ENCODE measurements around the gene ERI3.
"Not testable (repeated sequence)": the region's sequence is repeated elsewhere in the genome, so short reads cannot be mapped to it uniquely, and the experiment has no call there.

The ERI3 gene

DNA sequence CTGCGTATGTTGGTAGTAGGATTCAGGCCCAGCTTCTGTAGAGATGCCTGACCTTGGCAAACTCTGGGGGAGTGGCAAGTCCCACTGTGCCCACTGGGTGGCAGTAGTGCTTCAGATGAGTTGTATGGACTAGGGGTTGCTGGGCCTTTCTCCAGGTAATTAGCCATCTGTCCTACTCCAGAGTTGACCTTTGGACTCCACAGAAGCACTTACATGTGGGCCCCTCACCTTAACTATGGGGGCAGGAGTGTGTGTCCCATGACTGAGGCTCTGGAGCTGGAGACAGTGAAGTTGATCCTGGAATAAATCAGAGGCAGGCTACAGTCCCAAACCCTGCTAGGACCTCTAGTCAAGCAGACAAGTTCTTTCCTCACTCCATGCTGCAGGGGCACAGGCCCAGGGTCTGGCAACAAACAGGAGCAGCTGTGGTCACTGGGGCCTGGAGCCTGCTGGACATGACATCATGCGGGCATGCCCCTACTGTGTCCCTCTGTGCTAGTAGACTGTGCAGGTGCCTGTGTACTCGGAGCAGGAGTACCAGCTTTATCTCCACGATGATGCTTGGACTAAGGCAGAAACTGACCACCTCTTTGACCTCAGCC lies 137.1 kb downstream of the ERI3 start:
- DNase-seq (ENCODE audit: low read depth in 3 of 3, low spot score in 1 of 3) = peak in 2 of 3 donors; percentile 39 to 72

DNA sequence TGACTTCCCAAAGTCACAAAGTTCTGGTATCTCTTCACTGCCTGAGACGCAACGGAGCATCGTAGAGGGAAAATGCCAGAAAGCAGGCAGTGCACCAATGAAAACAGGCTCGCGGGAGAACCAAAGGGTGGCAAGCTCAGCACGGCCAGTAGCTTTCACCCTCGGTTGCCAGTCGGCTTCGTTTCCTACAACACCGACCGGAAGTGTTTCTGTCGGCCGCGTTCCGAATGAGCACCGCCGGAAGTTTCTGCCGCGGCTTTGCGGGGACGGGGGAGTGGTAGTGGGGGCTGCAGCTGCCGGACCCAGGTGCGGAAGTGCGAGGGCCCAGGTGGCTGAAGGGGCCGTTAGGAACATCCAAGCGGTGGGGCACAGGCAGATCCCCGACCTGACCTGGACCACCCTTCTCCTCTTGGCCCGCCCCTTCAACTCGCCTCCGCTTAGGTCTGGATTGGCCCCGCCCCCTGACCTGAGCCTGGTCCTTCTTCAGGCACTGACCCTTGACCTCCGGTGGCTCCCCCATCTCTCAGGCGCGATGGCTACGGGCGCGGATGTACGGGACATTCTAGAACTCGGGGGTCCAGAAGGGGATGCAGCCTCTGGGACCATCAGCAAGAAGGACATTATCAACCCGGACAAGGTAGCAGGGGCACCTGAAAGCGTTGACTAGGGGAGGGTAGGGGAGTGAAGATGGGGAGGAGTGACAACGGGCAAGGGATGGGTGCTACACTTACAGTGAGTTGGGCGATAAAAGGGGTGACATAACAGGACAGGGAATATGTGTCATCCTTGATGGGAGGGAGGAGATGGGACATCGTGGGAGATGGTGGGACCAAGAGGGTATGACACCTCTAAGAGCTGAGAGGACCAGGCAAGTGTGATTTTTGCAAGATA lies 141.6 kb downstream of the ERI3 start, which contains the start of gene DMAP1:
TSS of gene DMAP1 (plus strand) at position 250 of the 891 bp plus-strand sequence. CDS start at position 533, 283 bp downstream.
- peak; percentile 61 to 81 (median 79) for DNase-seq (ENCODE audit: low read depth in 3 of 3, low spot score in 1 of 3)

DNA sequence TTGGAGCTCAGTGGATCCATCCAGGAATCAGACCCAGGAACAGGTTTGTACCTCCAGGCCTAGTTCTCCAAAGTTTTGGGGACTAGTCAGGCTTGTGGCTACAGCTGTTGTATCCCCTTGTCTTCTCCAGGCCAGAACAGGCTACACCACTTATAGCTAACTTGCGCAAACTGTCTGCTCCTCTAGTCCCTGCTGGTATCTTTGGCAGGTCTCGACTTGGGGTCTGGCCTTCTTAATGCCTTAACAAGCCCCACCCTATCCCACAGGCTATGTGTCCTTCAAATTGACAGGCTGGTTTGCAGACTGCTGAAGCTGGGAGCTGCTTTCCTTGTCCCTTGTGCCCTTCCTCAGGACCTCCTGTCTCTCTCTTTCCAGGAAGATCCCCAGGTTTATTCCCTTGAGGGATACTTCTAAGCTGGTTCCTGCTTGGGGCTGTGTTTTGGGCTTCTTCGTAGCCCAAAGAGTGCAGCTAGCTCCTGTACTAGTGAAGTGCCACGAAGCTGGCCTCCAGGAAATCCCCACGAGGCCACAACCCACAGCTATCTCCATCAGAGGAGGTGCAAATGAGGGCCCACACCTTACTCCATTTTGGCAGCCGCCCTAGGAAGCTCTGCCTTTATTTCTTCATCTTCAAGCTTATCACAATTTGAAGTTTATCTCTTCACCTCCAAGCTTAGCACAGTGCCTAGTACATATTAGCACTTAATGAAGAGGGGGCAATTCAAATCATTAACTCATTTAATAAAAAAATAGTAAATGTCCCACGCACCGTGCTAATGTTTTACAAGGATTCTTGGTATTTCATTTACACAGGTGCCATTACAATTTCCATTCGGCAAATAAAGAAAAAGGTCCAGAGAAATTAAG lies 142.5 kb downstream of the ERI3 start:
- DNase-seq (ENCODE audit: low read depth in 3 of 3, low spot score in 1 of 3) = no peak

DNA sequence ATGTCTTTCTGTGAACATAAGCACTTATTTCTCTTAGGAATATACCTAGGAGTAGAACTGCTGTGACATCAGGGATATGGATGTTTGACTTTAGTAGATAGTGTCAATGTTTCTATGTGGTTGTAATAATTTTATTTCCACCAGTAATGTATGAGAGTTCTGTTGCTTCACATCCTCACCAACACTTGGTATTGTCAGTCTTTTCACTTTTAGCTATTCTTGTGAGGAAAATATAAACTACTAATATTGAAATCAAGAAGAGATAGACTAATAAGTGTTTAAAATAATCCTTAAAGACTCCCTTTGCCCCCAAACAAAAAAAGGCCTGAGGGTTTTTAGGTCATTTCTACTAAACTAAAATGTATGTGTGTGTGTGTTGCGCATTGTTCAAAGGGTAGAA lies 144.5 kb downstream of the ERI3 start:
- no peak for DNase-seq (ENCODE audit: low read depth in 3 of 3, low spot score in 1 of 3)

DNA sequence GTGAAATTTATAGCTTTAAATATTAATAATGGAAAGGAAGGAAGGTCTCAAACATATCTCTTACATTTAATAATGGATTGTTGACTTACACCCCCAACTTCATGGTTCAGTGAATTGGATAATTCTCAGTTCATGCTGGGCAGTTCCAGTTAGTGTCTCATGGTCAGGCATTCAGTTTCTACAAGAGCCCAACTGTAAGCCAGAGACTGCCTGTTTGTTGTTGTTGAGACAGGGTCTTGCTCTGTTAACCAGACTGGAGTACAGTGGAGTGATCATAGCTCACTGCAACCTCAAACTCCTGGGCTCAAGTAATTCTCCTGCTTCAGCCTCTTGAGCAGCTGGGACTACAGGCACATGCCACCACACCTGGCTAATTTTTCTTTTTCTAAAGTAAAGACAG lies 146.8 kb downstream of the ERI3 start:
- no peak for DNase-seq (ENCODE audit: low read depth in 3 of 3, low spot score in 1 of 3)

DNA sequence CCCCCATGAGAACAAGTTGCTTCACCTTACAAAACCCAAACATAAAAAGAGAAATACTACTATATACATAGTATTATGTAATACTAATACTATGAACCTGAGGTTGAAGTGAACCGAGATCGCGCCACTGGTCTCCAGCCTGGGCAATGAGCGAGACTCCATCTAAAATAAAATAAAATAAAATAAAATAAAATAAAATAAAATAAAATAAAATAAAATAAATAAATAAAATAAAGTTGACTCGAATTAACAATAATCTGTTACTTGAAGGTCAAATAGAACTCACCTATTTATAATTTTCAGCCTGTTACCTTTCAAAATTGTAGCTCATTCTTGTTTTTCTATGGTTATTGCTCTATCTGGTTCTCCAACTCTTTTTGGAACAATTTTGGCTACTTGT lies 148.5 kb downstream of the ERI3 start:
- not testable (repeated sequence) for DNase-seq (ENCODE audit: low read depth in 3 of 3, low spot score in 1 of 3)

DNA sequence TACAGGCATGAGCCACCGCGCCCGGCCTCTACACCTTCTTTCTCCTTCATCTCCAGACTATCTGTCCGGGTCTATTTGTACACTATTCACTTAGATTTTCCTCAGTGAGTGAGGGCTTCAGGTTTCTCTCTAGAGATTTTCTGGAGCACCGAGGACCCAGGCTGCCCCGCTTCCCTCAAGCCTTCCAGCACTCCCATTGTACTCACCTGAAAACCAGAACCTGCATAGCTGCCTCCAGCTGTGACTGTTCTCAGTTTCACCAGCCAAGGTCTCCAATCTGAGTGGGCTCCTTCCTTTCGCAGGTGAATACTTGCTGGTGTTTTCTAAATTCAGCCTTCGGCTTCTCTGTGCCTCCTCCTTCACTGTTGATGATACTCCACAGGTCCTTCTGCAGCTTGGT lies 154.7 kb downstream of the ERI3 start:
- no peak for DNase-seq (ENCODE audit: low read depth in 3 of 3, low spot score in 1 of 3)

DNA sequence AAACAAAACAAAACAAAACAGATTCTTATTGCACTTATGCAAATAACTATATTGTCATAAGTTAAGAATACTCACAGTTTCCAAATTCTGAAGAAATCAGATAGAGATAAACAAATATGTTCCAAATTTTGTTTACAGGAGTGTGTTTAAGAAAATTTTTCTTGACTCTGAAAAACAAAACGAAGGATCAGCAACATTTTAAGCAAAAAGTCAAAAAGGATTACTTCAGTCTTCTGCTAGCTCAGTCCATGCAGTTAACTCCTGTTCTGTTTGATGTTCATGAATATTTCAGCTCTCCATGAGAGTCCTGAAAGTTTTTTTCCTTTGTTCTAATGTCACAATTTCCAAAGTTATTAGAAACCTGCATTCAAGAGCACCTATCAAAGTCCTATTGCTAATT lies 180.4 kb downstream of the ERI3 start:
- no peak for DNase-seq (ENCODE audit: low read depth in 3 of 3, low spot score in 1 of 3)
